Nephron (organoid): Measurements from ENCODE around the gene ATF7.
A peak's percentile ranks its signal among the peaks of the same experiment; 100 is the strongest.

ENCODE experiments used
- H3K27ac Mint-ChIP-seq, 3 experiments: 2 replicates each; pipeline ENCODE4 v1.8.0; 2020; ENCODE audit warnings: mixed read lengths in 3 of 3, mild to moderate bottlenecking in 2 of 3, moderate library complexity in 1 of 3
- H3K27me3 Mint-ChIP-seq: 2 replicates; pipeline ENCODE4 v1.8.0; 2021; ENCODE audit warnings: low read depth, mild to moderate bottlenecking, moderate library complexity, mixed read lengths
- H3K36me3 Mint-ChIP-seq: 2 replicates; pipeline ENCODE4 v1.8.0; 2020; ENCODE audit warnings: low read depth, mixed read lengths
- H3K4me1 Mint-ChIP-seq: 2 replicates; pipeline ENCODE4 v1.8.0; 2020; ENCODE audit warnings: mixed read lengths
- H3K4me3 Mint-ChIP-seq, 3 experiments: 2 replicates each; pipeline ENCODE4 v1.8.0; 2020; ENCODE audit warnings: mild to moderate bottlenecking in 3 of 3, mixed read lengths in 3 of 3, moderate library complexity in 2 of 3
- H3K9me3 Mint-ChIP-seq: 2 replicates; pipeline ENCODE4 v1.8.0; 2020; ENCODE audit warnings: mixed read lengths
- CTCF ChIP-seq, 3 experiments: fragments of 200-600 bp; sonication (generic); IDR thresholded peaks; one replicate each; pipeline ENCODE4 v1.5.0; 2021; ENCODE audit warnings: antibody characterized with exemption in 3 of 3; ENCODE audit not compliant: unreplicated experiment in 3 of 3

The ATF7 gene

GRCh38 chr12:53513712-53514410, 112.3 kb downstream of the ATF7 start:
- no peak overlapping the region for H3K4me3 Mint-ChIP-seq
- no peaks in the 10 kb centered on the region for H3K9me3 Mint-ChIP-seq
- TF ChIP-seq CTCF (IDR thresholded peaks at IDR 0.05; ENCODE audit: unreplicated experiment in 3 of 3): no peak
- H3K36me3 Mint-ChIP-seq: peaks cover 45% of the 10 kb centered on the region
- H3K27ac Mint-ChIP-seq: no peak overlapping the region
- no peaks in the 10 kb centered on the region for H3K4me1 Mint-ChIP-seq
- no peaks in the 10 kb centered on the region for H3K27me3 Mint-ChIP-seq

DNA sequence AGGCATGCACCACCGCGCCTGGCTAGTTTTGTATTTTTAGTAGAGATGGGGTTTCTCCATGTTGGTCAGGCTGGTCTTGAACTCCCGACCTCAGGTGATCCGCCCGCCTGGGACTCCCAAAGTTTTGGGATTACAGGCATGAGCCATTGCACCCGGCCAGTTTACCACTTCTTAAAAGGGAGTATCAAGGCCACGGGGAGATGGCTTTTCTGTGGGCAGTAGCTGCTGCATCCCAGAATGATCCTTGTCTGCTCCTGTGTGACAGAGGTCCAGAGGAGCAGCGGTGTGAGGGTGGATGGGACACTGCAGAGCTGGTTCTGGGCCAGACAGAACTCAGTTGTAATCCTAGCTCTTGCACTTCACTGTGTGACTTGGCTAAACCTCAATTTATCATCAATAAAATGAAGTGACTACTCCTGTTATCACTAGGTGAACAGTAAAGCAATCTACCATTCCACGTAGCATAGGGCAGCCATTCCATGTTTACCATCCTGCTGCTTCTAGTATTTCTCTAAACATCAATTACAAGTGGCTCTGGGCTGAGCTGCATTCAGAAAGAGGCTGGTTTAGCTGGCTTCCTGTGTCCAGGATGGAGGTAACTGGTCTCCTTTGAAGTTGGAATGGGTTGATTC, 115.9 kb downstream of the ATF7 start:
- no peak overlapping the region for H3K27ac Mint-ChIP-seq
- no peaks in the 10 kb centered on the region for H3K27me3 Mint-ChIP-seq
- H3K36me3 Mint-ChIP-seq: peaks cover 42% of the 10 kb centered on the region
- no peak overlapping the region for H3K4me3 Mint-ChIP-seq
- peaks cover 6% of the 10 kb centered on the region for H3K4me1 Mint-ChIP-seq
- no peaks in the 10 kb centered on the region for H3K9me3 Mint-ChIP-seq
- no peak for TF ChIP-seq CTCF (IDR thresholded peaks at IDR 0.05; ENCODE audit: unreplicated experiment in 3 of 3)

DNA sequence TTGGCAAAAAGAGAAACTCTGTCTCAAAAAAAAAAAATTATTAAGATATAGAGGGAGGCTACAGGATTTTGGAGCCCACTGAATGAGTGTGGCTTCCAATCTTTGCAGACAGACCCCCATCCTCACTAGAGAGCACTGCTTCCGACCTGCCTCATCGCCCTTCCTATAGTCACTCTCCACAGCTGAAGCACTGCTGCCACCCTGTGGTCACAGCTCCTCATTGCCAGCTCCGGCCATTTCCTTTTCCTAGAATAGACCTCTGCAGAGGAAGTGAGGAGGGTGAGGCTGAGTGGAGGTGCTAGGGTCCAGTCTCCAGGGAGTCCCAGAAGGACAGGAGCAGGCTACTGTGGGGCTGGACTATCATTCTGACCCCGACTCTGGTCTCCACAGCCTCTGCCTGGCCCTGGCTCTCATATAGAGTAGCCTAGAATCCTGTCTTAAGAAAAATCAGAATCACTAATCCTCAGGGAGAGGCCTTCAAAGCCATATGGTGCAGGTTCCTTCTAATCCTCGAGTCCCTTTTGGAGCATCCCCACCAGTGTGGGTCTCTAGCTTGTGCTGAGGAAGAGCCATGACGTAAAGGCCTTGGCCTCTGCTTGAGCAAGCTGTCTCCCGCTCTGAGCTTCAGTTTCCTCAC, 117.5 kb downstream of the ATF7 start:
- no peaks in the 10 kb centered on the region for H3K27me3 Mint-ChIP-seq

DNA sequence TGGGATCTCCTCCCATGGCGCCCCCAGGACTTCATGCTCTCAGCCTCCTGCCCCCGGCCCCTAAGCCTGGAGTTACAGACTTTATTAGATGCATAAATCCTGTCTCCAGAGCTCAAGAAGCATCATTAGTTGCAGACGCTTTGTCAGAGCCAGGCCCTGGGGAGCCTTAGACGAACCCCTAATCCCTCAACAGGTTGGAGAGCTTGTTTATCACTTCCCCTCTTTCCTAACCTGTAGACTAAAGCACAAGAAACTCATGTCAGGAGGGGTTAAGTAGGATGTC, 118.6 kb downstream of the ATF7 start:
- H3K36me3 Mint-ChIP-seq: peaks cover 20% of the 10 kb centered on the region
- peaks cover 16% of the 10 kb centered on the region for H3K4me1 Mint-ChIP-seq
- no peaks in the 10 kb centered on the region for H3K27me3 Mint-ChIP-seq
- H3K4me3 Mint-ChIP-seq: no peak overlapping the region
- no peak for TF ChIP-seq CTCF (IDR thresholded peaks at IDR 0.05; ENCODE audit: unreplicated experiment in 3 of 3)
- H3K9me3 Mint-ChIP-seq: no peaks in the 10 kb centered on the region
- peak overlapping the region in 1 of 3 experiments; percentile 86 for H3K27ac Mint-ChIP-seq

More for the DNA sequence above, 117.5 kb downstream of the ATF7 start:
- Mint-ChIP-seq H3K4me3 (peak overlapping the region; percentile 8 to 51 (median 49)), H3K9me3 (no peaks in the 10 kb centered on the region), H3K27ac (peak overlapping the region; percentile 71 to 87 (median 83)), H3K4me1 (peaks cover 13% of the 10 kb centered on the region), H3K36me3 (peaks cover 27% of the 10 kb centered on the region)
- peak; percentile 89 to 91 (median 90) for TF ChIP-seq CTCF (IDR thresholded peaks at IDR 0.05; ENCODE audit: unreplicated experiment in 3 of 3)

DNA sequence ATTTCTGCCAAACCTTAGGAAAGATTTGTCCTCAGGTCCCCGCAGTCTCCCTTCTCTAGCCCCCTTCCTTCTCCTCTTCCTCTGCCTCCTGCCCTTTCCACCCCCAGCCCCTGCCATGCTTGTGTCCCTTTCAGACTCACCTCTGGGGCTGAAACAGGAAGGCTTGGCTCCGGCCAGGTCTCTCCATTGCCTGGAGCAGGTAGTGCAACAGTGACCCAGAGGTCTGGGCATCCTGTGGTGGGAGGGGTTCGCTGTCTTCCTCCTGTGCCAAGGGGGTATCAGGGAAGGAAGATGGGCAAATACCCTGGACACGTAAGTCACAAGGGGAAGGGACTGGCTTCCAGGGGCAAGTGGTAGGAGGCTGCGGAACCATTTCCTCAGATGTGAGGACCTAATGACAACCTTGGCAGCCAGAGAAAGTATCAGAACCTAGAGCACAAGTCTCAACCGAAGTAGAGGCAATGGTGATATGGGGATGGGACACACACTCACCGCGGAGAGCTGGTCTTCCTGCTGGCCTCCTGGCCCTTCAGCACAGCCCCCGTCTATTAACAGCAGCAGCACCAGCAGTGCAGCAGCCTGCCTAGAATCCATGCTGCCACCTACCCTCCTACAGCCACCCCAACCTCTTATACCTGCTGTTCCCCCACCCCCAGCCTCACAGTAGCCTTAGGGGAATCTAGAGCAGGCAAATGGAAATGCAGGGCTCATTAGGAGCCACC, 119.1 kb downstream of the ATF7 start, which contains the start of gene NPFF:
Gene NPFF (minus strand): TSS at position 604 of the 722 bp plus-strand sequence. CDS start 10 bp downstream, at position 594.
- Mint-ChIP-seq H3K4me3 (peak within 1 kb of the TSS in 1 of 3 experiments; percentile 19), H3K36me3 (peaks cover 20% of the 10 kb centered on the region), H3K27me3 (no peaks in the 10 kb centered on the region), H3K9me3 (no peaks in the 10 kb centered on the region), H3K4me1 (peaks cover 21% of the 10 kb centered on the region), H3K27ac (peak within 1 kb of the TSS; percentile 83 to 99 (median 86))
- no peak for TF ChIP-seq CTCF (IDR thresholded peaks at IDR 0.05; ENCODE audit: unreplicated experiment in 3 of 3)
